Mammary epithelial cell (primary cell): ENCODE results near the gene ZNF345.

ENCODE experiments used
- CTCF ChIP-seq, 2 donors: IDR thresholded peaks in 1 of 2; conservative IDR thresholded peaks in 1 of 2; 2 replicates each; pipeline ENCODE4 v1.5.1; 2011 to 2012; ENCODE audit warnings: inconsistent platforms in 2 of 2, low read length in 2 of 2, mild to moderate bottlenecking in 2 of 2, control low read depth in 1 of 2, low read depth in 1 of 2; ENCODE audit not compliant: insufficient read depth in 1 of 2; ENCODE audit errors: extremely low read depth in 1 of 2
- EZH2 ChIP-seq: IDR thresholded peaks from 2 replicates; pipeline ENCODE4 v1.6.1; 2012; ENCODE audit warnings: low read length, inconsistent platforms, borderline replicate concordance

- TF ChIP-seq CTCF (conservative IDR thresholded peaks at IDR 0.05 in 1 of 2, IDR thresholded peaks at IDR 0.05 in 1 of 2; ENCODE audit: extremely low read depth in 1 of 2, insufficient read depth in 1 of 2, low read depth in 1 of 2, low read length in 2 of 2) (no peak), EZH2 (no peak)
Observed at GRCh38 chr19:36851898-36852297, 1.2 kb downstream of the ZNF345 start.
